SK-N-SH (cell line): ENCODE data around the gene CASZ1. TPM values are rescaled to one million over a fixed set of nuclear protein-coding genes. Genes with fewer than 3 reads are reported as not detected.

Source experiments
- CTCF ChIA-PET: fragments of 300-600, 350-600 bp; formaldehyde crosslinking; extraction: SDS; loops from one replicate; lab custom pipeline; 2021; lab: Yijun Ruan, JAX
- POLR2A ChIA-PET: fragments of 350-600 bp; sonication (Branson Sonifier 250); formaldehyde crosslinking; extraction: SDS; loops from one replicate; lab custom pipeline; 2020; ENCODE audit warnings: antibody characterized with exemption, inconsistent platforms; lab: Yijun Ruan, JAX
- DNase-seq: peaks from one replicate; pipeline ENCODE4 v3.0.0; 2012
- H2AFZ ChIP-seq: fragments of 200-600 bp; sonication (generic); 2 replicates; pipeline ENCODE4 v1.8.1; 2016; ENCODE audit warnings: antibody characterized with exemption, mild to moderate bottlenecking, low read depth
- H3F3A ChIP-seq: fragments of 200-600 bp; sonication (generic); replicated peaks from 2 replicates; pipeline ENCODE3; 2016; ENCODE audit warnings: antibody characterized with exemption, mild to moderate bottlenecking; ENCODE audit not compliant: insufficient read depth
- H3K27ac ChIP-seq, 2 experiments: fragments of 200-500 bp in 1 of 2; fragments of 200-600 bp in 1 of 2; sonication (Bioruptor generic) in 1 of 2; sonication (generic), shearing (Covaris generic) in 1 of 2; 2 replicates each; pipeline versions ENCODE4 v1.5.1 to v1.6.1; 2014 to 2016; ENCODE audit warnings: low read depth in 2 of 2, inconsistent platforms in 1 of 2, low read length in 1 of 2, mild to moderate bottlenecking in 1 of 2, mixed read lengths in 1 of 2
- H3K27me3 ChIP-seq: fragments of 200-600 bp; sonication (generic), shearing (Covaris generic); 2 replicates; pipeline ENCODE4 v1.6.1; 2016; ENCODE audit warnings: mixed run types; ENCODE audit not compliant: insufficient read depth
- H3K36me3 ChIP-seq, 2 experiments: fragments of 200-500 bp in 1 of 2; fragments of 200-600 bp in 1 of 2; sonication (Bioruptor generic) in 1 of 2; sonication (generic) in 1 of 2; replicated peaks in 1 of 2; 2 replicates each; pipeline versions ENCODE3 to v1.5.1; 2014 to 2016; ENCODE audit warnings: low read length in 1 of 2, mild to moderate bottlenecking in 1 of 2; ENCODE audit not compliant: insufficient read depth in 2 of 2, control insufficient read depth in 1 of 2
- H3K4me1 ChIP-seq, 2 experiments: fragments of 200-500 bp in 1 of 2; fragments of 200-600 bp in 1 of 2; sonication (Bioruptor generic) in 1 of 2; sonication (generic), shearing (Covaris generic) in 1 of 2; 2 replicates each; pipeline versions ENCODE4 v1.5.1 to v1.6.1; 2014 to 2016; ENCODE audit warnings: low read depth in 1 of 2, low read length in 1 of 2, mixed run types in 1 of 2; ENCODE audit not compliant: insufficient read depth in 2 of 2, control insufficient read depth in 1 of 2
- H3K4me2 ChIP-seq: fragments of 200-600 bp; sonication (generic), shearing (Covaris generic); 2 replicates; pipeline ENCODE4 v1.6.1; 2017; ENCODE audit warnings: mixed run types
- H3K4me3 ChIP-seq, 2 experiments: fragments of 200-500 bp in 1 of 2; fragments of 200-600 bp in 1 of 2; sonication (Bioruptor generic) in 1 of 2; sonication (generic), shearing (Covaris generic) in 1 of 2; 2 replicates each; pipeline versions ENCODE4 v1.5.1 to v1.8.1; 2014 to 2016; ENCODE audit warnings: low read depth in 2 of 2, inconsistent platforms in 1 of 2, low read length in 1 of 2, mild to moderate bottlenecking in 1 of 2, mixed read lengths in 1 of 2, moderate library complexity in 1 of 2
- H3K79me2 ChIP-seq: fragments of 200-600 bp; sonication (generic); 2 replicates; pipeline ENCODE4 v1.8.1; 2017; ENCODE audit warnings: mild to moderate bottlenecking; ENCODE audit not compliant: insufficient read depth
- H3K9ac ChIP-seq: fragments of 200-600 bp; sonication (generic); 2 replicates; pipeline ENCODE4 v1.6.1; 2017; ENCODE audit warnings: mixed run types
- H3K9me2 ChIP-seq: fragments of 200-600 bp; sonication (generic); 2 replicates; pipeline ENCODE4 v1.6.1; 2017; ENCODE audit warnings: mixed run types
- H3K9me3 ChIP-seq: fragments of 200-600 bp; sonication (generic); 2 replicates; pipeline ENCODE4 v1.6.1; 2017; ENCODE audit warnings: mixed run types, mild to moderate bottlenecking, moderate library complexity
- H4K20me1 ChIP-seq: fragments of 200-600 bp; sonication (generic); 2 replicates; pipeline ENCODE4 v1.6.1; 2017; ENCODE audit warnings: mild to moderate bottlenecking, mixed run types; ENCODE audit not compliant: insufficient read depth
- EZH2phosphoT487 ChIP-seq: fragments of 200-600 bp; sonication (generic); IDR thresholded peaks from 2 replicates; pipeline ENCODE4 v1.6.1; 2017; ENCODE audit warnings: low read depth, mixed run types, mild to moderate bottlenecking, antibody characterized with exemption, moderate library complexity, borderline replicate concordance
- GABPA ChIP-seq: IDR thresholded peaks from 2 replicates; pipeline ENCODE4 v1.4.0; 2012; ENCODE audit warnings: low read depth, mild to moderate bottlenecking
- GATA2 ChIP-seq: sonication (generic); formaldehyde crosslinking; IDR thresholded peaks from 2 replicates; pipeline ENCODE4 v1.5.0; 2020; ENCODE audit warnings: mild to moderate bottlenecking, missing genetic modification reagents
- JUND ChIP-seq: IDR thresholded peaks from 2 replicates; pipeline ENCODE4 v1.4.0; 2012
- MXI1 ChIP-seq: IDR thresholded peaks from 2 replicates; pipeline ENCODE4 v1.6.1; 2012; ENCODE audit warnings: mild to moderate bottlenecking, low read depth, low read length, improper control_type of control experiment
- NFIC ChIP-seq: IDR thresholded peaks from 2 replicates; pipeline ENCODE4 v1.4.0; 2012; ENCODE audit warnings: borderline replicate concordance
- NRF1 ChIP-seq: IDR thresholded peaks from 2 replicates; pipeline ENCODE4 v1.6.1; 2012; ENCODE audit warnings: low read depth, mild to moderate bottlenecking, low read length
- POLR2AphosphoS5 ChIP-seq: IDR thresholded peaks from 2 replicates; pipeline ENCODE4 v1.6.1; 2012; ENCODE audit warnings: low read depth, low read length
- RAD21 ChIP-seq: IDR thresholded peaks from 2 replicates; pipeline ENCODE4 v1.6.1; 2012; ENCODE audit warnings: mild to moderate bottlenecking, low read length
- RFX5 ChIP-seq: IDR thresholded peaks from 2 replicates; pipeline ENCODE4 v1.6.1; 2012; ENCODE audit warnings: mild to moderate bottlenecking, improper control_type of control experiment, low read length
- SMC3 ChIP-seq: IDR thresholded peaks from 2 replicates; pipeline ENCODE4 v1.6.1; 2012; ENCODE audit warnings: low read depth, low read length, improper control_type of control experiment
- WGBS: methylation state at CpG from one replicate; pipeline ENCODE4 v1.1.6; 2017; ENCODE audit warnings: low lambda C conversion rate; 5-methylcytosine and 5-hydroxymethylcytosine counted together
- polyA plus RNA-seq, 3 experiments: library from polyadenylated mRNA; depleted of rRNA; stranded (reverse); fragments of >200 nt; gene quantifications; 2 replicates each; pipeline ENCODE4 v1.2.3, GENCODE V29; 2012
- TF ChIP-seq, protein P1 (sequence below): IDR thresholded peaks from 2 replicates; pipeline ENCODE4; 2012
- TF ChIP-seq, protein P2 (sequence below): IDR thresholded peaks from 2 replicates; pipeline ENCODE4 v1.6.1; 2012; ENCODE audit warnings: mild to moderate bottlenecking, low read depth, low read length, moderate library complexity
- TF ChIP-seq, protein P3 (sequence below): fragments of 150-350 bp; IDR thresholded peaks from 2 replicates; pipeline ENCODE4 v1.6.1; 2017; ENCODE audit warnings: antibody characterized with exemption, low read length, low read depth, borderline replicate concordance
- TF ChIP-seq, protein P4 (sequence below): IDR thresholded peaks from 2 replicates; pipeline ENCODE4 v1.4.0; 2012; ENCODE audit warnings: low read depth

The CASZ1 gene
- polyA plus RNA-seq, 1 of the 3 experiments (the other 2 are of a cell fraction), result 0.51 TPM

DNA sequence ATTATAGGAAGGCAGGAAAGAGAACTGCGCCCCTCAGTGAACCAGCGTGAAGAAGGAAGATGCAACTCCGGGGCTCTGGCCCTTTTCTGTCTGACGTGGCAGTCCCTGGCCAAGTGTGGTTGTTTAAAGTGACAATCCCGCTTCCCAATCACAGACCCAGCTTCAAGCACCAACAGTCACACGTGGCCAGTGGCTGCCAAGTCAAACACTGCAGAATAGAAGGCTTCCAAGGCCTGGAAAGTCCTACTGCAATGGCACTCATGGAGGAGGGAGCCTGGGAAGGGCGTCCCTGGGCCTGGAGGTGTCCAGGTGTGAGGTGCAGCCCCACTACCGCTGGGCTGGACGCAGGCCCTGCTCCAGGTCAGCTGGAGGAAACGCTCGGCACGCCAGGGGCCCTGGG is 143.8 kb downstream of the CASZ1 start (continued):
- TF ChIP-seq SMC3, result no peak
- TF ChIP-seq RAD21, result no peak
- no peak for TF ChIP-seq NFIC
- TF ChIP-seq, protein P1, sequence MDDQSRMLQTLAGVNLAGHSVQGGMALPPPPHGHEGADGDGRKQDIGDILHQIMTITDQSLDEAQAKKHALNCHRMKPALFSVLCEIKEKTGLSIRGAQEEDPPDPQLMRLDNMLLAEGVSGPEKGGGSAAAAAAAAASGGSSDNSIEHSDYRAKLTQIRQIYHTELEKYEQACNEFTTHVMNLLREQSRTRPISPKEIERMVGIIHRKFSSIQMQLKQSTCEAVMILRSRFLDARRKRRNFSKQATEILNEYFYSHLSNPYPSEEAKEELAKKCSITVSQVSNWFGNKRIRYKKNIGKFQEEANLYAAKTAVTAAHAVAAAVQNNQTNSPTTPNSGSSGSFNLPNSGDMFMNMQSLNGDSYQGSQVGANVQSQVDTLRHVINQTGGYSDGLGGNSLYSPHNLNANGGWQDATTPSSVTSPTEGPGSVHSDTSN, result no peak
- no peak for TF ChIP-seq POLR2AphosphoS5
- TF ChIP-seq NRF1, result no peak

DNA sequence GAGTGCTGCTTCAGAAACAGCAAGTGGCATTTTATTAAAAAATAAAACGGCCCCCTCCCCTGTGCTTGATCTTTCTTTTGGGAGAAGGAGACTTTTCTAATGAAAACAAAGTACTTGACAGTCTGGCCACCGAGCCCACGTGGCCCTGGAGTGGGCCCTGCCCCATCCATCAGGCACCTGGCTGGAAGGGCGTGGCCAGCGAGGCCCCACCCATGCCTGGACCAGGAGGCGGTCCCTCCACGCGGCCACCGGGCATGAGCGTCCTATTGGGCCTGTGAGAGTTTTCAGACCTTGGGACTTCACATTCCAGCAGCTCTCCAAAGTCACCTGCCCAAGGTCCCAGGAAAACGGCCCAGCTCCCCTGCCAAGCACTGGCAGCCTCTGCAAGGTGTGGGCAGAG is 144.7 kb downstream of the CASZ1 start:
- no peak overlapping the region for H3K27ac ChIP-seq
- WGBS, result 68% methylated on average over 3 of the region's 11 CpGs
- ChIA-PET CTCF (interaction anchor here (0.5 kb wide), 1 partner anchor 128 kb away, joined by 3 read pairs; no protein-coding TSS in a partner anchor), POLR2A (no interaction called here)
- H2AFZ ChIP-seq, result no peak overlapping the region
- H3K4me1 ChIP-seq, result peaks cover 0 to 16% of the 10 kb centered on the region in 2 experiments; a peak in 1 of 4 replicates
- H3K4me3 ChIP-seq, result no peak overlapping the region
- no peak overlapping the region for H3K4me2 ChIP-seq
- H3K27me3 ChIP-seq, result no peaks in the 10 kb centered on the region
- H3K79me2 ChIP-seq, result no peaks in the 10 kb centered on the region
- H3K9me2 ChIP-seq, result no peaks in the 10 kb centered on the region
- H3K9ac ChIP-seq, result no peak overlapping the region
- TF ChIP-seq RFX5 (no peak), EZH2phosphoT487 (no peak), RAD21 (no peak), JUND (no peak), SMC3 (no peak), GATA2 (CRISPR knock-in tag) (no peak), GABPA (no peak), MXI1 (no peak)
- TF ChIP-seq, protein P2, sequence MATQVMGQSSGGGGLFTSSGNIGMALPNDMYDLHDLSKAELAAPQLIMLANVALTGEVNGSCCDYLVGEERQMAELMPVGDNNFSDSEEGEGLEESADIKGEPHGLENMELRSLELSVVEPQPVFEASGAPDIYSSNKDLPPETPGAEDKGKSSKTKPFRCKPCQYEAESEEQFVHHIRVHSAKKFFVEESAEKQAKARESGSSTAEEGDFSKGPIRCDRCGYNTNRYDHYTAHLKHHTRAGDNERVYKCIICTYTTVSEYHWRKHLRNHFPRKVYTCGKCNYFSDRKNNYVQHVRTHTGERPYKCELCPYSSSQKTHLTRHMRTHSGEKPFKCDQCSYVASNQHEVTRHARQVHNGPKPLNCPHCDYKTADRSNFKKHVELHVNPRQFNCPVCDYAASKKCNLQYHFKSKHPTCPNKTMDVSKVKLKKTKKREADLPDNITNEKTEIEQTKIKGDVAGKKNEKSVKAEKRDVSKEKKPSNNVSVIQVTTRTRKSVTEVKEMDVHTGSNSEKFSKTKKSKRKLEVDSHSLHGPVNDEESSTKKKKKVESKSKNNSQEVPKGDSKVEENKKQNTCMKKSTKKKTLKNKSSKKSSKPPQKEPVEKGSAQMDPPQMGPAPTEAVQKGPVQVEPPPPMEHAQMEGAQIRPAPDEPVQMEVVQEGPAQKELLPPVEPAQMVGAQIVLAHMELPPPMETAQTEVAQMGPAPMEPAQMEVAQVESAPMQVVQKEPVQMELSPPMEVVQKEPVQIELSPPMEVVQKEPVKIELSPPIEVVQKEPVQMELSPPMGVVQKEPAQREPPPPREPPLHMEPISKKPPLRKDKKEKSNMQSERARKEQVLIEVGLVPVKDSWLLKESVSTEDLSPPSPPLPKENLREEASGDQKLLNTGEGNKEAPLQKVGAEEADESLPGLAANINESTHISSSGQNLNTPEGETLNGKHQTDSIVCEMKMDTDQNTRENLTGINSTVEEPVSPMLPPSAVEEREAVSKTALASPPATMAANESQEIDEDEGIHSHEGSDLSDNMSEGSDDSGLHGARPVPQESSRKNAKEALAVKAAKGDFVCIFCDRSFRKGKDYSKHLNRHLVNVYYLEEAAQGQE, result no peak
- TF ChIP-seq, protein P3, sequence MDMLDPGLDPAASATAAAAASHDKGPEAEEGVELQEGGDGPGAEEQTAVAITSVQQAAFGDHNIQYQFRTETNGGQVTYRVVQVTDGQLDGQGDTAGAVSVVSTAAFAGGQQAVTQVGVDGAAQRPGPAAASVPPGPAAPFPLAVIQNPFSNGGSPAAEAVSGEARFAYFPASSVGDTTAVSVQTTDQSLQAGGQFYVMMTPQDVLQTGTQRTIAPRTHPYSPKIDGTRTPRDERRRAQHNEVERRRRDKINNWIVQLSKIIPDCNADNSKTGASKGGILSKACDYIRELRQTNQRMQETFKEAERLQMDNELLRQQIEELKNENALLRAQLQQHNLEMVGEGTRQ, result no peak
- TF ChIP-seq, protein P1, result no peak
- TF ChIP-seq, protein P4, sequence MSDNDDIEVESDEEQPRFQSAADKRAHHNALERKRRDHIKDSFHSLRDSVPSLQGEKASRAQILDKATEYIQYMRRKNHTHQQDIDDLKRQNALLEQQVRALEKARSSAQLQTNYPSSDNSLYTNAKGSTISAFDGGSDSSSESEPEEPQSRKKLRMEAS, result no peak
- no peaks in the 10 kb centered on the region for H3F3A ChIP-seq
- no peaks in the 10 kb centered on the region for H4K20me1 ChIP-seq
- no peaks in the 10 kb centered on the region for H3K9me3 ChIP-seq
- no peak for DNase-seq
- no peaks in the 10 kb centered on the region for H3K36me3 ChIP-seq
